Activated CD4-positive, alpha-beta T cell treated with anti-CD3 and anti-CD28 coated beads, Interleukin-2, amount 50 U/mL, for 4 hours (primary cell): ENCODE data around the gene LORICRIN.
"Not testable (repeated sequence)": the region's sequence is repeated elsewhere in the genome, so short reads cannot be mapped to it uniquely, and the experiment has no call there.

Experiments used
- DNase-seq, 2 experiments: peaks; one replicate each; pipeline ENCODE4 v3.0.0-alpha.2; 2020

LORICRIN gene

GRCh38 chr1:153259387-153259786 is at the start of gene LORICRIN:
Gene LORICRIN, plus strand, starts transcription at chr1:153259687. Its CDS starts 1,263 bp downstream, at chr1:153260950.
- DNase-seq, result no peak

GRCh38 chr1:153210206-153210605 is 49.3 kb upstream of the LORICRIN start:
- no peak for DNase-seq

GRCh38 chr1:153212201-153212600 is 47.3 kb upstream of the LORICRIN start:
- DNase-seq, result no peak

- no peak for DNase-seq
These were observed 46.0 kb upstream of the LORICRIN start for GRCh38 chr1:153213519-153213918.

GRCh38 chr1:153217212-153217611 is 42.3 kb upstream of the LORICRIN start, which contains the start of gene PRR9:
Gene PRR9, plus strand, starts transcription at chr1:153217584. Its CDS starts 561 bp downstream, at chr1:153218145.
- no peak for DNase-seq

- DNase-seq, result no peak
These were observed 41.6 kb upstream of the LORICRIN start for GRCh38 chr1:153217744-153218416.

- no peak for DNase-seq
These were observed 38.7 kb upstream of the LORICRIN start for GRCh38 chr1:153220606-153221303.

- DNase-seq, result peak; percentile 23 to 25
These were observed 36.2 kb upstream of the LORICRIN start for GRCh38 chr1:153223040-153223891.

GRCh38 chr1:153227810-153228209 is 31.7 kb upstream of the LORICRIN start:
- DNase-seq, result no peak

- DNase-seq, result no peak
These were observed 31.0 kb upstream of the LORICRIN start for GRCh38 chr1:153228491-153228890.

- not testable (repeated sequence) for DNase-seq
These were observed 30.2 kb upstream of the LORICRIN start for GRCh38 chr1:153229076-153229829.

GRCh38 chr1:153231363-153231762 is 28.1 kb upstream of the LORICRIN start:
- no peak for DNase-seq

- DNase-seq, result no peak
These were observed 27.7 kb upstream of the LORICRIN start for GRCh38 chr1:153231785-153232184.

GRCh38 chr1:153232553-153232952 is 26.9 kb upstream of the LORICRIN start:
- no peak for DNase-seq

GRCh38 chr1:153233448-153233847 is 26.0 kb upstream of the LORICRIN start:
- no peak for DNase-seq

GRCh38 chr1:153238527-153238926 is 21.0 kb upstream of the LORICRIN start:
- DNase-seq, result no peak

GRCh38 chr1:153242160-153242559 is 17.3 kb upstream of the LORICRIN start:
- DNase-seq, result no peak

GRCh38 chr1:153245466-153245865 is 14.0 kb upstream of the LORICRIN start:
- no peak for DNase-seq

GRCh38 chr1:153246018-153246417 is 13.5 kb upstream of the LORICRIN start:
- no peak for DNase-seq

- no peak for DNase-seq
These were observed 12.7 kb upstream of the LORICRIN start for GRCh38 chr1:153246825-153247224.

- DNase-seq, result no peak
These were observed 11.2 kb upstream of the LORICRIN start for GRCh38 chr1:153248176-153248879.

GRCh38 chr1:153250166-153250565 is 9.3 kb upstream of the LORICRIN start:
- DNase-seq, result no peak
